ENCODE data around the gene SIM1.

The SIM1 gene

DNA sequence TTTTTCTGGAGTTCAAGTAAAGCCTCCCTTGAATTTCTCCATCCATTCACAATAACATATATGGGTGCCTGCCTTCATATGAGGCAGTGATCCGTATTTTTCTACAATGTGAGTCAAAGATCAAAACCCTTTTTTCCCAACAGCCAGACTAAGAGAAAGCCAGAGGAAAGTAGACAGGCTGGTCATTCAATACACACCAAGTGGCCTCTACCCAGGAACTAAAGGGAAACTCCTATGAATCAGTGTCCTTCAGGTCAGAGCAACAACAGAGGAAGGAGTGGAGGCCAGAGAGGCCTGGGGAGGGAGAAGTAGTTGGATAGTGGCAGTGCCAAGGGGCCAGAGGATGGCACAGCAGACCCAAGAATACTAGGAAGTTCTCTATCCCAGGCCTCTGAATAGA, 23.8 kb downstream of the SIM1 start:
- TF ChIP-seq GATA3 (IDR thresholded peaks at IDR 0.05; ENCODE audit: low read depth, low read length) (no peak), GATA2 (IDR thresholded peaks at IDR 0.05; ENCODE audit: low read depth, low read length) (no peak)

DNA sequence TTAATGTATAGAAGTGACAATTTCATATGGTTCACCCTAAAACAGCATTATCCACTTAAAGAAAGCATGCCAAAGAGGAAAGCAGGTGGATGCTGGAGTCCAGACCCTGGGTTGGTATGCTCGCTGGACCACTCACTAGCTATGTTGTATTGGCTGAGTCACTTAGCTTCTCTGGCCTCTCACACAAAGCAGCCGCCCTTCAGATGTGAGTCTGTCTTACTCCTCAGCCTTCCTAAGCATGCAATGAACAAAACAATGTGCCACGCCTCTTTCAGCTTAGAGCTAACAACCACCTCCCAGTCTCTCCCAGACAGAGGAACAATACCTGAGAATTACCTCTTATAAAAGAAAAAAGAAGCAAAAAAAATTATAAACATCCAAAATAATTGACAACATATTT, 29.4 kb downstream of the SIM1 start:
- no peak for TF ChIP-seq GATA2 (IDR thresholded peaks at IDR 0.05; ENCODE audit: low read depth, low read length)
- no peak for TF ChIP-seq GATA3 (IDR thresholded peaks at IDR 0.05; ENCODE audit: low read depth, low read length)

DNA sequence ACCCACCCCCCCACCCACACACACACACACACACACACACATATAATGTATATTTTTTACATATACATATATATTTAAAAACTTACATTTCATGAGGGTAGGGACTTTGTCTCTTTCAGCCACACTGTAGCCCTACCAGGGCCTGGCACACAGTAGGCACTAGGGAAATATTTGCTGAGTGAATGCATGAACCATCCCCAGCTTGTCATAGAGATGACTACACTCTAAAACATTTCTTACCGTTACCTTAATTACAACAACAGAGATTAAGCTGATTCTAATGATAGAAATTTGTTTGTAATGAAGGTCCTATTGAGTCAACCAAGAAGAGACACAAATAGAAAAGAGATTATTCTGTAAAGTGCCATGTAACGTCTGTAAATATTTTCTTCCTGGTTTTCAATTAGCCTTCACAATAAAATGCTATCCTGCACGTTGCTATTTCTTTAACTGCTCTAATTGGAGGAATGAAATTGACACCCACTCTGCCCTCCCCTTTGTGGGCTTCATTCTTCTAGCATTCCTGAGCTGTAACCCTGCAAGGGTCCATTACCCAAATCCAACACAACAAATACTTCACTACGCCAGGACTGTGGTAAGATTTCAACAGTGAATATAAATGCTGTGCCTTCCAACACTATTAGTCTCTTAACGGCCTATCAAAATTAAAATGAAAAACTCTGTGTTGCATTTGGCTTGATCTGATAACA, 30.8 kb downstream of the SIM1 start:
- no peak for TF ChIP-seq GATA3 (IDR thresholded peaks at IDR 0.05; ENCODE audit: low read depth, low read length)
- no peak for TF ChIP-seq GATA2 (IDR thresholded peaks at IDR 0.05; ENCODE audit: low read depth, low read length)

DNA sequence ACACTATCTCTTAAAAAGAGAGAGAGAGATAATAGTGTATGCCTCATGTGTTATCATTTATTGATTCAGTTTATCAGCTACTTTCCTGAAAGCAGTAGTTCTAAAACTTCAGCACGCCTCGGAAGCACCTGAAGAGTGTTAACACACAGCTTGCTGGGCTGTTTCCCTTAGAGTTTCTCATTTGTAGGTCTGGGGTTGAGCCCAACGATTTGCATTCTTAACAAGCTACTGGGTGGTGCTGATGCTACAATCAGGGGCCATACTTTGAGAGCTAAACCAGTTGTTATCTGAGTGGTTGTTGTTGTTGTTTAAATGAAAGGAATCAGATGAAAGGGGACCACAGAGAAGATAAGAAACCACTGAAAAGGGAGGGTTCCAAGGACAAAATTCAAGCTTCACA, 32.6 kb downstream of the SIM1 start:
- TF ChIP-seq GATA3 (IDR thresholded peaks at IDR 0.05; ENCODE audit: low read depth, low read length) (no peak), GATA2 (IDR thresholded peaks at IDR 0.05; ENCODE audit: low read depth, low read length) (no peak)

DNA sequence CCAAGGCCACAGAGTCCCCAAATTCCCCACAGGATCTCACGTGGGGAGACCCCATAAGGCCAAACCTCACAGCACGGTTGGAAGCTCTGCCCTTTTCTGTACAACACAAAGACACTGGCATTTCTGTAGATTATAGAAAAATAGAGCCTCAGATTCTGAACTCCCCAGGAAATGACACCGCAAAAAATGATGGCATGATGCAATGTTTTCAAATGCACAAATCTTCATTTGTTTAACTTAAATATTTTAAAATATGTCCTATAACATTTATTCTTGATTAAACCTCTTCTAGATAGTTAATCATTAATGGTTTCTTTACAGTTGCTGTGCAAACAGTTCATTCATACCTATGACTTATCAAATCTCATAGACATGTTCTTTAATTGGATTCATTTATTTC, 33.8 kb downstream of the SIM1 start:
- no peak for TF ChIP-seq GATA2 (IDR thresholded peaks at IDR 0.05; ENCODE audit: low read depth, low read length)
- no peak for TF ChIP-seq GATA3 (IDR thresholded peaks at IDR 0.05; ENCODE audit: low read depth, low read length)

DNA sequence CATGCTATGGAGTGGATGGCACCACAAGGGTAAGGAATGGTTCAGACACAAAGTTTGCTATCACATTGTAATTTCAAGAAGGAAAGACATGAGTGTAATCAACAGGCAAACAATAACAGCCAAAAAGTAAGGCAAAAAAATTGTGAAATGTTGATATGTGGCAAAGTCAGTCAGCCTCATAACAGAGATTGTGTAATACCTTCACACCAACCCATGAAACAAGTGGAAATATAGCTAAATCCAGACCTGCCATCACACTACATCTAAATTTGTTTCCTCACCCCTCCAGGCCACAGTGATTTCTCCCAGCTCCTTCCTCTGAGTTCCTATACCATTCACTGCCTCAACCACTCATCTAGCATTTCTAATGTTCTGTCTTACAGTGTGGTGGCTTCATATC, 37.3 kb downstream of the SIM1 start:
- TF ChIP-seq GATA2 (IDR thresholded peaks at IDR 0.05; ENCODE audit: low read depth, low read length) (no peak), GATA3 (IDR thresholded peaks at IDR 0.05; ENCODE audit: low read depth, low read length) (no peak)

DNA sequence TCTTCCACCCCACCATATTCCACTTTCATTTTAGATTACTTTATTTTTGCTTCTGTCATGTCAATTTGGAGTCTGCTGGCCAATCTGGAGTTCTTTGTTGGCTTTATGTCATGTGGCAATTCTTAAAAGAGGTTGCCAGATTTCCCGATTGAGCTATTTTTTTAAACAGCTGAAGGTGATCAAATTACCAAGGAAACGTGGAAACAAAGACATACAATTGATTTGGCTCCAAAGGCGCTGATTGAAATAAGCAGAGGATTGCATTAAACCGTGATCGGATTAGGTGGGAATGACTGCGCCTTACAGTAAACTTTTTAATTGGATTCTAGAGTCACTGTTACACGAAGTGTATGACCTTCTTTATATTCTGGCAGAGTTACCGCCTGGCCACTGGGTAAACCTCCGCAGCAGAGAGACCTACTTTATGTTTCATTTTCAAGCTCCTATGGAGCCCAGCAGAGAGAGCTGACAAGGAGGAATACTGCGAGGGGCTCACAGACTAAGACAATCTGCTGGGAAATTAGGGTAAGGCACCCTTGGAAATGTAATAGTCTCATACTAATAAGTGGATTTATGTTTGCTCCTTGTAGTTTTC, 37.9 kb downstream of the SIM1 start:
- no peak for TF ChIP-seq GATA2 (IDR thresholded peaks at IDR 0.05; ENCODE audit: low read depth, low read length)
- no peak for TF ChIP-seq GATA3 (IDR thresholded peaks at IDR 0.05; ENCODE audit: low read depth, low read length)

DNA sequence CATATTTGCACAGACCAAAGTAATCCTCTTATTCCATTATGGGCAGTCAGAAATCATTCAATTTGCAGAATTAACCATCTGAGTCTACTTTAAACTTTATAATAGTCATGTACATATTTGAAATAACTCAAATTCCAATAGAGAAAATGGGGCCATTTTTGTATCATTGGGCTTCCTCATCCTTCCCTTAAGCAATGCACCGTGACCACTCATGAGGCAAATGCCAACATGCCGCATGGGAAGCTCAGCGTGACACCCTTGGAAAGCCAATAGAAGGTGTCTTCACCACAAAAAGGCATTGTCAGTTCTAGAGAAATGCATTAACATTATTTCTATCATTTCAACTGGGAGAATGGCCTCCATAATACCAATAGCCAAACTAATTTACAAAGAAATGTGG, 38.5 kb downstream of the SIM1 start:
- TF ChIP-seq GATA2 (IDR thresholded peaks at IDR 0.05; ENCODE audit: low read depth, low read length) (no peak), GATA3 (IDR thresholded peaks at IDR 0.05; ENCODE audit: low read depth, low read length) (no peak)

DNA sequence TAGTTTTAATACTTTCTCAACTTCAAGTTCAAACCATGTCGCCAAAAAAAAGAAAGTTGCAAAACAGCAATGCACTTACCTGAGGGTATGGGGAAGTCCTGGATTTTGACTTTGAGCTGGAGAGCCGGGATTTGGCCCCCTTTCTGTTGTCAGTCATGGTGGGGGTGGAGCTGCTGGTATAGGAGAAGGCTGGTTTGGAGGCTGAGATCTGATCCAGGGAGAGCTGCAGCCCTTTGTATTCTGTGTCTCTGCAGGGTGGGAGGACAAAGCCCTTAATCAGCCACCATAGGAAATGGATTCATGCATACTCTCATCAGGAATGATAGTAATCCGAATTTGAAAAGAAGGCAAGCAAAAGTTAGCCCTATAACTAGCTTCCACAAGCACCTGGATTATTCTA, 44.0 kb downstream of the SIM1 start:
- TF ChIP-seq GATA2 (IDR thresholded peaks at IDR 0.05; ENCODE audit: low read depth, low read length) = no peak
- no peak for TF ChIP-seq GATA3 (IDR thresholded peaks at IDR 0.05; ENCODE audit: low read depth, low read length)

DNA sequence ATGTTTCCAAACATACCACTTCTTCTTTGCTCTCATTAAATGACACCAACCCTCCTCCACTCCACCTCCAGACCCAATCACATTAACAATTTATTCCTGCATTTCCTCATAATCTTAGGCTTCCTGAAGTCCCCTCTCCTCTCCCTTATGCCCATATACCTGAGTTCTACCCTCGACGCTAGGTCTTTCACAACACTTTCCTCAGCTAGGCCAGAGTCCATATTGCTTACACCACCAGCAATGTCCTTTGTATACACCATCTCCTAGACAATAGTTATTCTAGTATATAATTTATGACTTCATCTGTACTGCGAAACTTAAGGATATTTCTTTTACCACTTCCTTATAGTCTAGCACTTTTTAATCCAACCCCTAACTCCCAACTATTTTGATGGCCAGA, 47.7 kb downstream of the SIM1 start:
- TF ChIP-seq GATA3 (IDR thresholded peaks at IDR 0.05; ENCODE audit: low read depth, low read length) = no peak
- no peak for TF ChIP-seq GATA2 (IDR thresholded peaks at IDR 0.05; ENCODE audit: low read depth, low read length)

DNA sequence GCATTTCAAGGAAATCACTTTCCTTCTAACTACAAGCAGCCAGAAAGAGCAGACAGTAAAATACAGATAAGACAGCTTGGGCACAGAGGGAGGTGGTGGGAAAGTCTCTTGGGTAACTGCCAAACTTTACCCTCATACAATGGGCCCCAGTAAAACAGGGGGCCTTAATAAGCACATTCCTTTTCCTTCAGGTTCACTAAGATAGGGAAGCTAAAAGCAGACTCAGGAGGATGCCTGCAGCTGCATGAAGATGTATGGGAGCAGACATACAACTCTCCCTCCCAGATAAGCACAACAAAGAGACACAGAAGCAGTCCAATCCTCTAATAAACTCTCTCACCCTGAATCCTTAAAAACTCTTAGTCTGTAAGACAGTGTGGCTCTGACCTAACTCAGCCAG, 49.0 kb downstream of the SIM1 start:
- no peak for TF ChIP-seq GATA3 (IDR thresholded peaks at IDR 0.05; ENCODE audit: low read depth, low read length)
- TF ChIP-seq GATA2 (IDR thresholded peaks at IDR 0.05; ENCODE audit: low read depth, low read length) = no peak

DNA sequence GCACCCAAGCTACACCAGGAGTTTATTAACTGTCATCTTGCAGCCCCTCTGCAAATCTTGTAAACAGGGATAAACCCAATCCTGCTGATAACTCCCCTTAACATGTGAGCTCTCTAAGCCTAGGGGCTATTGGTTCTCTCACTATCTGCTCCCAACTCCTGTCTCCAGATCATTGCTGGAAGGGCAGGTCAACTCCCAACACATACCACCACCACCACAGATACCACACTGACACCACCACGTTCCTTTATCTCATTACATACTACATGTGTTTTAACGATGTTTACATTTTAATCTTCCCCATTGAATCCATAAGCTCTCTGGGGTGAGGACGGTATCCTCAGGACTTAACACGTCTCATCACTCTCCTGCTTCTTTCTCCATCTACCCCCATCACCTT, 51.8 kb downstream of the SIM1 start:
- no peak for TF ChIP-seq GATA2 (IDR thresholded peaks at IDR 0.05; ENCODE audit: low read depth, low read length)
- no peak for TF ChIP-seq GATA3 (IDR thresholded peaks at IDR 0.05; ENCODE audit: low read depth, low read length)

DNA sequence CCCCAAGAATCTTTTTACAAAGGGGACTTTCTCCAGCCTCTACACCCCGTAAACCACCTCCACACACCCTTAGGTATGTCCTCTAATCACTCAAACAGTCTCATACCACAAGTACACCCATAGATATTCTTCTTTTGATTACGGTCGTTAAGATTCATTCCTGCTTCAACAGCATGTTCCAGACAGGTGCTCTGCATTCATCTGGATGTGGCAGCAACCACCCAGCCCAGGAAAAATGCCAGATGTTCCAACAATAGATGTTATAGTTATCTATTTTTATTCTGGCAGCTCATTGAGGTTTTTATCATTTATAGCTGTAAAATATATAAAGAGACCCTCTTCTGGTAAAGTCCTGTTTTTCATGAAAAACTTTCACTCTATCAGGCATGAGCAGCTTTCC, 60.7 kb downstream of the SIM1 start:
- TF ChIP-seq GATA3 (IDR thresholded peaks at IDR 0.05; ENCODE audit: low read depth, low read length) (no peak), GATA2 (IDR thresholded peaks at IDR 0.05; ENCODE audit: low read depth, low read length) (no peak)

DNA sequence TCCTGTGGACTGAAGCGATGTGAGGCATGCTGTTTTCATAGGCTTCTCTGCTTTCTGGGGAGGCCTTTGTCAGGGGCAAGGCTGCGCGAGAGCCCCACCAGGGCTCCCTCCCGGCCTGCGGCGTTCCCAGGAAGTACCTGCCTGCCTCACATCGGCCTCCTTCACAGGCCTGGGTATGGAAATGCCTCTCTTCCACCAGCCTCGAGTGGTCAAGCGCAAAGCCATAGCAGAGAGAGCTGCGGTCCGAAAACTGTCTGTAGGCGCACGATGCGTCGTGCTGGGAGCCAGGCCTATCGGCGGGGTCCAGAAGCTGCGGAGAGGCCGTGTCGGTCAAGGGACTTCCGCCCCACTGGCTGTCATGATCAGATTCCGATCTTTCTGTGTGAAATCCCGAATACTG, 71.2 kb downstream of the SIM1 start:
- no peak for TF ChIP-seq GATA3 (IDR thresholded peaks at IDR 0.05; ENCODE audit: low read depth, low read length)
- no peak for TF ChIP-seq GATA2 (IDR thresholded peaks at IDR 0.05; ENCODE audit: low read depth, low read length)

DNA sequence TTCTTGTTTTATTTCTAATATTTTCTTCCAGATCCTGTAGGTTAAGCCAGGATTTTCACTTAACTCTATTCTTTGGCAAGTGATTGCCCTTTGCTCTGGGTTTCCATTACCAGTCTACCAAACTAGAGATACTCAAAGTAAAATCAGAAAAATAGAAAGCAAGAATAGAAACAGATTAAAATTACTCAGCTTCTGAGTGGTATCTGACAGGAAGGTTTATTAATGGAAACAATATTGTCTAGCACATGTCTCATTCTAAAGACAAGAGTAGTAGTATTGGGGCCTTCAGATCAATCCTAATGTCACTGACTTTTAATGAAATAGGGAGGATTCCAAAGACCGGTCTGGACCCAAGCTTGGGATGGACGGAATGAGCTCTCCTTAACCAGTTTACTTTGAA, 72.3 kb downstream of the SIM1 start:
- TF ChIP-seq GATA3 (IDR thresholded peaks at IDR 0.05; ENCODE audit: low read depth, low read length) (no peak), GATA2 (IDR thresholded peaks at IDR 0.05; ENCODE audit: low read depth, low read length) (no peak)

Data from SH-SY5Y (cell line).